Ectodermal cell (in vitro differentiated cells): Measurements from ENCODE around the gene NSL1. TPM values are rescaled to one million over a fixed set of nuclear protein-coding genes. Genes with fewer than 3 reads are reported as not detected.
"Not testable (repeated sequence)": the region's sequence is repeated elsewhere in the genome, so short reads cannot be mapped to it uniquely, and the experiment has no call there.

Experiments used
- H3K27ac ChIP-seq: 2 replicates; pipeline ENCODE4 v1.7.0; 2013; ENCODE audit warnings: mild to moderate bottlenecking, low read depth, low read length; ENCODE audit not compliant: insufficient read depth, poor library complexity, severe bottlenecking
- H3K27me3 ChIP-seq: 2 replicates; pipeline ENCODE4 v1.7.0; 2013; ENCODE audit warnings: mild to moderate bottlenecking, low read length; ENCODE audit not compliant: insufficient read depth, control insufficient read depth, poor library complexity, severe bottlenecking
- H3K36me3 ChIP-seq: one replicate; pipeline ENCODE4 v1.7.0; 2013; ENCODE audit warnings: low read length; ENCODE audit not compliant: control insufficient read depth, insufficient read depth
- H3K4me1 ChIP-seq: one replicate; pipeline ENCODE4 v1.7.0; 2013; ENCODE audit warnings: low read length; ENCODE audit not compliant: control insufficient read depth, insufficient read depth
- H3K4me3 ChIP-seq: 2 replicates; pipeline ENCODE4 v1.7.0; 2013; ENCODE audit warnings: low read depth, low read length, control low read depth; ENCODE audit not compliant: insufficient read depth
- H3K9me3 ChIP-seq: 2 replicates; pipeline ENCODE4 v1.7.0; 2013; ENCODE audit warnings: mild to moderate bottlenecking, low read length, moderate library complexity; ENCODE audit not compliant: control insufficient read depth
- WGBS, 2 experiments: methylation state at CpG; one replicate each; pipeline ENCODE4 v1.1.7; 2013; ENCODE audit warnings: missing lambda C conversion rate in 2 of 2; 5-methylcytosine and 5-hydroxymethylcytosine counted together
- polyA plus RNA-seq, 4 experiments: library from polyadenylated mRNA; stranded (reverse); fragments of 50-300 nt; gene quantifications; one replicate each; pipeline ENCODE4 v1.2.3, GENCODE V29; 2013

NSL1 gene, protein sequence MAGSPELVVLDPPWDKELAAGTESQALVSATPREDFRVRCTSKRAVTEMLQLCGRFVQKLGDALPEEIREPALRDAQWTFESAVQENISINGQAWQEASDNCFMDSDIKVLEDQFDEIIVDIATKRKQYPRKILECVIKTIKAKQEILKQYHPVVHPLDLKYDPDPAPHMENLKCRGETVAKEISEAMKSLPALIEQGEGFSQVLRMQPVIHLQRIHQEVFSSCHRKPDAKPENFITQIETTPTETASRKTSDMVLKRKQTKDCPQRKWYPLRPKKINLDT
- 38.8 TPM for polyA plus RNA-seq (2013, experiment 1 of 4)
- polyA plus RNA-seq (2013, experiment 2 of 4), result 42.0 TPM
- 32.7 TPM for polyA plus RNA-seq (2013, experiment 3 of 4)
- 34.9 TPM for polyA plus RNA-seq (2013, experiment 4 of 4)

DNA sequence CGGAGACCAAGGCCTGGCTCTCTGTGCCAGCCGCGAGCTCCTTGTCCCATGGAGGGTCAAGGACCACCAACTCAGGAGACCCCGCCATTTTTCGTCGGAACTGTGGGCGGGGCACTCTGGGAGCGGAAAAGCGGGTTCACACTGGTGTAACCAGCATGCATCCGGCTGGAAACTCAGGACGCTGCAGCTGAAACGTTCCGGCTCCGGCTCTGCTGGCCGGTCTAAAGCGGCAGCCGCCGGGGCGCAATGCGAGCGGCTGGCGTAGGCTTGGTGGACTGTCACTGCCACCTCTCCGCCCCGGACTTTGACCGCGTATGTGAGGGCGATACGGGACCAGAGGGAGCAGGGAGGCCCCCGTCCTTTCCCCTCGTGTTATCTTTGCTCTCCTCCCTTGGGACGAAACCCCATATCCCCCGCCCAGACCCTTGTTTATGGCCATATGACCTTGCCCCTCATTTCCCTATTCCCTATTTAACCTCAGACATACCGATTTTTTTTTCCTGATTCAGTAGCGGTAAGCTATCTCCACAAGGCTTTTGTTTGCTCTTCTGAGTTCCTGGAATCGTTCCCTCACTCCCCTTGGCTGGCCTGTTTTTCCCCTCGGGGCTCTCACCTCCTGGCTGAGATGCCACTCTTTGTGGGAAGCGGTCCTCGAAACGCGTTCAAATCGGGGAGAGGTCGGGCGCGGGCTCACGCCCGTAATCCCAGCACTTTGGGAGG lies at the start of gene NSL1, which contains the start of gene TATDN3:
Gene NSL1 (minus strand): TSS at position 102 of the 720 bp plus-strand sequence. CDS start 14 bp downstream, at position 88.
Gene TATDN3 (plus strand): TSS at position 219 of the 720 bp plus-strand sequence. CDS start 28 bp downstream, at position 247.
- 0% methylated on average over 46 of the region's 46 CpGs for WGBS, 2 experiments

DNA sequence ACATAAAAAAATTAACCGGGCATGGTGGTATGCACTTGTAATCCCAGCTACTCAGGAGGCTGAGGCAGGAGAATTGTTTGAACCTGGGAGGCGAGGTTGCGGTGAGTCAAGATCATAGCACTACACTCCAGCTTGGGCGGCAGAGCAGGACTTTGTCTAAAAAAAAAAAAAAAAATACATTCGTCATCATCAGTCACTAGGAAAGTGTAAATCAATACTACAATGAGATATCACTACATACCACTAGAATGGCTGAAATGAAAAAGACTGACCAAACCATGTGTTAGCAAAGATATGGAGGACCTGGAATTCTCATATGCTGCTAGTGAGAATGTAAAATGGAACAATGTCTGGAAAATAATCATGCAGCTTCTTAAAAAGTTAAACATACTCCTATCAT lies 46.6 kb upstream of the NSL1 start:
- Histone ChIP-seq H3K4me1 (no peaks in the 10 kb centered on the region), H3K36me3 (no peaks in the 10 kb centered on the region), H3K9me3 (no peaks in the 10 kb centered on the region), H3K27ac (no peak overlapping the region), H3K27me3 (no peaks in the 10 kb centered on the region), H3K4me3 (no peak overlapping the region)
- WGBS, 2 experiments, result 92% methylated on average over 4 of the region's 5 CpGs

More for the DNA sequence above, at the start of gene NSL1, which contains the start of gene TATDN3:
- Histone ChIP-seq H3K4me3 (peak within 1 kb of the TSS; percentile 83), H3K27ac (peak within 1 kb of the TSS; percentile 72), H3K36me3 (peaks cover 3% of the 10 kb centered on the region), H3K9me3 (no peaks in the 10 kb centered on the region), H3K4me1 (no peaks in the 10 kb centered on the region), H3K27me3 (no peaks in the 10 kb centered on the region)

DNA sequence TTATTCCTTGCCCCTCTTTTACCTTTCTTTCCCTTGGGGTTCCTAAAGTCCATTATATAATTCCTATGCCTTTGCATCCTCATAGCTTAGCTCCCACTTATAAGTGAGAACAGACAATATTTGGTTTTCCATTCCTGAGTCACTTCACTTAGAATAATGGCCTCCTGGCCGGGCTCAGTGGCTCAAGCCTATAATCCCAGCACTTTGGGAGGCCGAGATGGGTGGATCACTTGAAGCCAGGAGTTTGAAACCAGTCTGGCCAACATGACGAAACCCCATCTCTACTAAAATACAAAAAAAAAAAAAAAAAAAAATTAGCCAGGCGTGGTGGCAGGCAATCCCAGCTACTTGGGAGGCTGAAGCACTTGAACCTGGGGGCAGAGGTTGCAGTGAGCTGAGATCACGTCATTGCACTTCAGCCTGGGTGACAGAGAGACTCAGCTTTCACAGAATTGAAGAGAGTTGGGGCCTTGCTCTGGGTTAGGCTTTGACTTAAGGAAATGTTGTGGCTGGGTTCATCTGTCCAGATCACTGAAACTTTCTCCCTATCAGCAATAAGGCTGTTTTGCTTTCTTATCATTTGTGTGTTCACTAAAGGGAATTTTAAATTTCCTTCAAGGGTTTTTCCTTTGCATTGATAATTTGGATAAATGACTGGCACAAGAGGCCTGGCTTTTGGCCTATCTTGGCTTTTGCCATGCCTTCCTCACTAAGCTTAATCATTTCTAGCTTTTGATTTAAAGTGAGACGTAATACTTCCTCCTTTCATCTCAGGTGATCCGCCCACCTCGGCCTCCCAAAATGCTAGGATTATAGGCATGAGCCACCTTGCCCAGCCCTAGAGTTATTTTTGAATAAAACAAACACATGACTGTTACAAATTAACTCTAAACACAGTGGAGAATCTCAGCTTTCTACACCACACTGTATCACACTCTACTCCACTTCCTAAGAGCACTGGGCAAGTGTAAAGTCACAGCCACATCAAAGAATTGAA lies 41.9 kb upstream of the NSL1 start:
- not testable (repeated sequence) for H3K27me3 ChIP-seq, H3K27ac ChIP-seq, H3K9me3 ChIP-seq, H3K4me3 ChIP-seq, H3K36me3 ChIP-seq, H3K4me1 ChIP-seq
- WGBS, 2 experiments, result 87% methylated on average over 8 of the region's 8 CpGs

GRCh38 chr1:212828395-212828794 lies 36.8 kb upstream of the NSL1 start:
- WGBS, 2 experiments, result 89 to 93% methylated on average over 1 of the region's 2 CpGs
- H3K27ac ChIP-seq, result no peak overlapping the region
- no peaks in the 10 kb centered on the region for H3K36me3 ChIP-seq

GRCh38 chr1:212827831-212828278 lies 36.3 kb upstream of the NSL1 start:
- Histone ChIP-seq H3K27me3 (no peaks in the 10 kb centered on the region), H3K36me3 (no peaks in the 10 kb centered on the region), H3K4me1 (no peaks in the 10 kb centered on the region), H3K27ac (no peak overlapping the region), H3K9me3 (no peaks in the 10 kb centered on the region), H3K4me3 (no peak overlapping the region)
- 90 to 97% methylated on average over 5 of the region's 5 CpGs for WGBS, 2 experiments

More at GRCh38 chr1:212828395-212828794, 36.8 kb upstream of the NSL1 start:
- H3K9me3 ChIP-seq, result no peaks in the 10 kb centered on the region
- no peak overlapping the region for H3K4me3 ChIP-seq
- no peaks in the 10 kb centered on the region for H3K4me1 ChIP-seq
- no peaks in the 10 kb centered on the region for H3K27me3 ChIP-seq

DNA sequence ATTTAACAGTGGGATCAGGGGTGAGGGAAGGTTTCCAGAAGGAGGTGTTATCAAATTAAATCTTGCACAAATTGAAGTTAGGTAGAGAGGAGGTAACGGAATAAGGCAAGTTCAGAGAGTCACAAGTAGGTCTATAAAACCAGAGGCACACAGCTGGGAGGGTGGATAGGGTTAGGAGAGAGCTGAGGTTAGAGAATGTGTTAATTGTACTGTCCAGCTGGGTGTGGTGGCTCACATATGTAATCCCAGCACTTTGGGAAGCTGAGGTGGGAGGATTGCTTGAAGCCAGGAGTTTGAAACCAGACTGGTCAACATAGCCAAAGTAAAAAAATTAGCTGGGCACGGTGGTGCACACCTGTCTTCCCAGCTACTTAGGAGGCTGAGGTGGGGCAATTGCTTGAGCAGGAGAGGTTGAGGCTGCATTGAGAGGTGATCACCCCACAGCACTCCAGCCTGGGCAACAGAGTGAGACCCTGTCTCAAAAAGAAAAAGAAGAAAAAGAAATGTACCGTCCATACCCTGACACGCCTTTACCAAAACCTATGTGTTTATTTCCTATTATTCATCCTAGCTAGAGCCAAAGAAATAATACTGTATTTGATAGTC lies 35.7 kb upstream of the NSL1 start:
- H3K36me3 ChIP-seq, result no peaks in the 10 kb centered on the region
- H3K9me3 ChIP-seq, result no peaks in the 10 kb centered on the region
- H3K27me3 ChIP-seq, result no peaks in the 10 kb centered on the region
- H3K4me1 ChIP-seq, result no peaks in the 10 kb centered on the region
- H3K4me3 ChIP-seq, result no peak overlapping the region
- 89 to 97% methylated on average over 2 to 3 of the region's 4 CpGs for WGBS, 2 experiments
- no peak overlapping the region for H3K27ac ChIP-seq

GRCh38 chr1:212825798-212826452 lies 34.3 kb upstream of the NSL1 start:
- no peaks in the 10 kb centered on the region for H3K4me1 ChIP-seq
- no peaks in the 10 kb centered on the region for H3K27me3 ChIP-seq
- H3K27ac ChIP-seq, result no peak overlapping the region
- 94 to 95% methylated on average over 6 of the region's 6 CpGs for WGBS, 2 experiments
- H3K4me3 ChIP-seq, result no peak overlapping the region
- H3K9me3 ChIP-seq, result no peaks in the 10 kb centered on the region
- no peaks in the 10 kb centered on the region for H3K36me3 ChIP-seq

DNA sequence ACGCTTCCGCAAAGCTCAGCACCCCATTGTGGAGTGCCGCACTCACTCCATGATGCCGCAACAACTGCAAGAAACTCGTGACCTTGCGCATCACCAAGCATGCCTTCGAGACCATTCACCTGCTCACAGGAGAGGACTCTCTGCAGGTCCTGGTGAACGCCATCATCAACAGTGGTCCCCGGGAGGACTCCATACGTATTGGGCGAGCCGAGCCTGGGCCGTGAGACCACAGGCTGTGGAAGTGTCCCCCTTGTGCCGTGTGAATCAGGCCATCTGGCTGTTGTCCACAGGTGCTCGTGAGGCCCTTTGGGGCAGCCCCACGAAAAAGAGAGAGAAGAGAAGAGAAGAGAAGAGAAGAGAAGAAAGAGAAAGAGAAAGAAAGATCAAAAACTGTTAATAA lies 32.6 kb upstream of the NSL1 start:
- H3K27me3 ChIP-seq, result no peaks in the 10 kb centered on the region
- 95% methylated on average over 16 of the region's 16 CpGs for WGBS, 2 experiments
- no peaks in the 10 kb centered on the region for H3K36me3 ChIP-seq
- no peaks in the 10 kb centered on the region for H3K4me1 ChIP-seq
- H3K27ac ChIP-seq, result no peak overlapping the region
- no peak overlapping the region for H3K4me3 ChIP-seq
- no peaks in the 10 kb centered on the region for H3K9me3 ChIP-seq

- no peak overlapping the region for H3K27ac ChIP-seq
- H3K27me3 ChIP-seq, result no peaks in the 10 kb centered on the region
- no peaks in the 10 kb centered on the region for H3K9me3 ChIP-seq
- H3K4me3 ChIP-seq, result no peak overlapping the region
- H3K4me1 ChIP-seq, result no peaks in the 10 kb centered on the region
- 95 to 97% methylated on average over 3 of the region's 3 CpGs for WGBS, 2 experiments
- no peaks in the 10 kb centered on the region for H3K36me3 ChIP-seq
Observed at GRCh38 chr1:212822956-212823355, 31.4 kb upstream of the NSL1 start.
